LNCaP clone FGC (cell line): ENCODE measurements around the gene SEC14L2.

Source experiments
- DNase-seq: peaks from one replicate; pipeline ENCODE4 v3.0.0-alpha.2; 2011; ENCODE audit warnings: low read depth
- H3K4me3 ChIP-seq: 2 replicates; pipeline ENCODE4 v1.5.1; 2011; ENCODE audit warnings: mild to moderate bottlenecking, low read depth, low read length, control low read depth
- CTCF ChIP-seq: IDR thresholded peaks from 2 replicates; pipeline ENCODE4 v1.5.1; 2012; ENCODE audit warnings: mild to moderate bottlenecking; ENCODE audit not compliant: control insufficient read depth, insufficient read depth; ENCODE audit errors: extremely low read depth

The SEC14L2 gene

GRCh38 chr22:30385942-30386341, 10.9 kb upstream of the SEC14L2 start:
- no peak for TF ChIP-seq CTCF
- no peak for DNase-seq
- peak overlapping the region; percentile 70 for H3K4me3 ChIP-seq

GRCh38 chr22:30386608-30386959, 10.2 kb upstream of the SEC14L2 start:
- no peak for DNase-seq
- TF ChIP-seq CTCF: no peak
- peak overlapping the region; percentile 70 for H3K4me3 ChIP-seq

GRCh38 chr22:30386960-30387827, 9.6 kb upstream of the SEC14L2 start, which contains the start of gene RNF215:
RNF215 (minus strand) TSS chr22:30387411; CDS start chr22:30387313, 98 bp downstream.
- DNase-seq: no peak
- H3K4me3 ChIP-seq: peak within 1 kb of the TSS; percentile 70
- peak; percentile 87 for TF ChIP-seq CTCF

- no peak overlapping the region for H3K4me3 ChIP-seq
- peak; percentile 52 for DNase-seq
- TF ChIP-seq CTCF: peak; percentile 86
Observed at GRCh38 chr22:30390974-30391691, 5.7 kb upstream of the SEC14L2 start.

GRCh38 chr22:30392661-30393321, 4.0 kb upstream of the SEC14L2 start:
- TF ChIP-seq CTCF: no peak
- no peak for DNase-seq
- no peak overlapping the region for H3K4me3 ChIP-seq

- TF ChIP-seq CTCF: no peak
- DNase-seq: no peak
- H3K4me3 ChIP-seq: no peak overlapping the region
Observed at GRCh38 chr22:30393322-30393680, 3.5 kb upstream of the SEC14L2 start.
